EL (cell line): Measurements from ENCODE around the gene ACOT7.

Source experiments
- DNase-seq: peaks from one replicate; pipeline ENCODE4 v3.0.0-alpha.2; 2016

ACOT7 gene

GRCh38 chr1:6359216-6360116 is 34.1 kb downstream of the ACOT7 start:
- peak; percentile 60 for DNase-seq

GRCh38 chr1:6358757-6359201 is 34.8 kb downstream of the ACOT7 start:
- peak; percentile 27 for DNase-seq

GRCh38 chr1:6358144-6358624 is 35.4 kb downstream of the ACOT7 start:
- DNase-seq = no peak

- DNase-seq = no peak
Observed at GRCh38 chr1:6357243-6357936, 36.2 kb downstream of the ACOT7 start.

GRCh38 chr1:6355621-6356020 is 37.9 kb downstream of the ACOT7 start:
- DNase-seq = no peak

- DNase-seq = no peak
Observed at GRCh38 chr1:6354659-6355317, 38.8 kb downstream of the ACOT7 start.

- DNase-seq = no peak
Observed at GRCh38 chr1:6353955-6354658, 39.5 kb downstream of the ACOT7 start.

GRCh38 chr1:6353619-6353954 is 40.0 kb downstream of the ACOT7 start:
- no peak for DNase-seq

GRCh38 chr1:6352138-6352563 is 41.4 kb downstream of the ACOT7 start:
- DNase-seq = no peak

GRCh38 chr1:6351480-6352137 is 42.0 kb downstream of the ACOT7 start:
- no peak for DNase-seq

- DNase-seq = no peak
Observed at GRCh38 chr1:6350416-6351088, 43.0 kb downstream of the ACOT7 start.

- DNase-seq = no peak
Observed at GRCh38 chr1:6349254-6349943, 44.2 kb downstream of the ACOT7 start.

- DNase-seq = no peak
Observed at GRCh38 chr1:6348511-6349191, 44.9 kb downstream of the ACOT7 start.

- DNase-seq = peak; percentile 23
Observed at GRCh38 chr1:6347641-6348487, 45.7 kb downstream of the ACOT7 start.

- DNase-seq = no peak
Observed at GRCh38 chr1:6345460-6345859, 48.1 kb downstream of the ACOT7 start.

- no peak for DNase-seq
Observed at GRCh38 chr1:6345009-6345408, 48.6 kb downstream of the ACOT7 start.

GRCh38 chr1:6343506-6344405 is 49.8 kb downstream of the ACOT7 start:
- DNase-seq = peak; percentile 79

GRCh38 chr1:6342056-6342455 is 51.5 kb downstream of the ACOT7 start:
- no peak for DNase-seq
